OCI-LY3 (cell line): ENCODE results near the gene ST6GALNAC6.

ENCODE experiments used
- EZH2phosphoT487 ChIP-seq: fragments of 200-600 bp; shearing (Covaris generic); IDR thresholded peaks from 2 replicates; pipeline ENCODE4 v1.6.1; 2018; ENCODE audit warnings: antibody characterized with exemption, mixed run types, low read depth
- TF ChIP-seq, protein P1 (sequence below): fragments of 200-600, 300-600 bp; sonication (generic); IDR thresholded peaks from 2 replicates; pipeline ENCODE4 v1.5.1; 2014; ENCODE audit warnings: antibody characterized with exemption, low read length, low read depth

DNA sequence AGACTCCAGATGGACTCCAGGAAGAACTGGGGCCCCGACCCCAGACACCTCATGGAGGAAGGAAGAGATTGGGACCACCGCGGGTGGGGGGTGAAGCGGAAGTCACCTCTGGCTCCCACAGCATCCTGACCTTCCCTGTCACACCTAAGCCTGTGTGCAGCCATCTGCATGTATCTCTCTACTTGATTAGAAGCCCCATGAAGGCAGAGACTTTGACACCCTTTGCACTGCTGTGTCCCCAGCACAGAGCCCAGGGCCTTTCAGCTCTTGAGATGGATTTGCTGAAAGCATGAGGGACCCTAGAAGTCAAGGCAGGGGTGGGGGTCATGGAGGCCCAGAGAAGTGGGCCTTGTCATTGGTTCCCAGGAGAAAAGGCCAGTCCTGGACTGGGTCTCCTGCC, 42.1 kb downstream of the ST6GALNAC6 start:
- TF ChIP-seq, protein P1, sequence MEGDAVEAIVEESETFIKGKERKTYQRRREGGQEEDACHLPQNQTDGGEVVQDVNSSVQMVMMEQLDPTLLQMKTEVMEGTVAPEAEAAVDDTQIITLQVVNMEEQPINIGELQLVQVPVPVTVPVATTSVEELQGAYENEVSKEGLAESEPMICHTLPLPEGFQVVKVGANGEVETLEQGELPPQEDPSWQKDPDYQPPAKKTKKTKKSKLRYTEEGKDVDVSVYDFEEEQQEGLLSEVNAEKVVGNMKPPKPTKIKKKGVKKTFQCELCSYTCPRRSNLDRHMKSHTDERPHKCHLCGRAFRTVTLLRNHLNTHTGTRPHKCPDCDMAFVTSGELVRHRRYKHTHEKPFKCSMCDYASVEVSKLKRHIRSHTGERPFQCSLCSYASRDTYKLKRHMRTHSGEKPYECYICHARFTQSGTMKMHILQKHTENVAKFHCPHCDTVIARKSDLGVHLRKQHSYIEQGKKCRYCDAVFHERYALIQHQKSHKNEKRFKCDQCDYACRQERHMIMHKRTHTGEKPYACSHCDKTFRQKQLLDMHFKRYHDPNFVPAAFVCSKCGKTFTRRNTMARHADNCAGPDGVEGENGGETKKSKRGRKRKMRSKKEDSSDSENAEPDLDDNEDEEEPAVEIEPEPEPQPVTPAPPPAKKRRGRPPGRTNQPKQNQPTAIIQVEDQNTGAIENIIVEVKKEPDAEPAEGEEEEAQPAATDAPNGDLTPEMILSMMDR: no peak
- no peak for TF ChIP-seq EZH2phosphoT487
